GM19455 (cell line): ENCODE results near the gene FEZF2.

Source experiments
- ATAC-seq: cut with Tn5 transposase; IDR thresholded peaks from one replicate; pipeline ENCODE4 v1.9.1; 2021; ENCODE audit not compliant: unreplicated experiment

Gene FEZF2

GRCh38 chr3:62373714-62374333, 474 bp upstream of the FEZF2 start:
- no peak for ATAC-seq

DNA sequence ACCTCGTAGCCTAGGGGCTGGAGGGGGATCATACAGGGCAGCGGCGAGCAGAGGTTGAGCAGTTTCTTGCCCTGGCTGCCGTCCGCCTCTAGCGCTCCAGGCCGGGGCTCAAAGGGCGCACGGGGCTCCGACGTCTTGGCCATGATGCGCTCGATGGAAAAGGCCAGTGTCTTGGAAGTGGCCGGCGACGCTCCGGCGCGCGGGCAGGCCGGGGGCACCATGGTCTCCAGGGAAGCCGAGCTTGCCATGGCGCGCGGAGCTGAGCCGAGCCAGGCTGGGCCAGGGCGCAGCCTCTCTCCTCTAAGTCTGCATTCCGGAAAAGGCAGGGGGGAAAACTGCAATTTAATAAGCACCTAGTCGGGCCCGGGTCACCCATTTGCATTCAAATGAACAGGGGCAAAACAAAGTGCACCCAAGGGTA, 719 bp downstream of the FEZF2 start:
- ATAC-seq: no peak

DNA sequence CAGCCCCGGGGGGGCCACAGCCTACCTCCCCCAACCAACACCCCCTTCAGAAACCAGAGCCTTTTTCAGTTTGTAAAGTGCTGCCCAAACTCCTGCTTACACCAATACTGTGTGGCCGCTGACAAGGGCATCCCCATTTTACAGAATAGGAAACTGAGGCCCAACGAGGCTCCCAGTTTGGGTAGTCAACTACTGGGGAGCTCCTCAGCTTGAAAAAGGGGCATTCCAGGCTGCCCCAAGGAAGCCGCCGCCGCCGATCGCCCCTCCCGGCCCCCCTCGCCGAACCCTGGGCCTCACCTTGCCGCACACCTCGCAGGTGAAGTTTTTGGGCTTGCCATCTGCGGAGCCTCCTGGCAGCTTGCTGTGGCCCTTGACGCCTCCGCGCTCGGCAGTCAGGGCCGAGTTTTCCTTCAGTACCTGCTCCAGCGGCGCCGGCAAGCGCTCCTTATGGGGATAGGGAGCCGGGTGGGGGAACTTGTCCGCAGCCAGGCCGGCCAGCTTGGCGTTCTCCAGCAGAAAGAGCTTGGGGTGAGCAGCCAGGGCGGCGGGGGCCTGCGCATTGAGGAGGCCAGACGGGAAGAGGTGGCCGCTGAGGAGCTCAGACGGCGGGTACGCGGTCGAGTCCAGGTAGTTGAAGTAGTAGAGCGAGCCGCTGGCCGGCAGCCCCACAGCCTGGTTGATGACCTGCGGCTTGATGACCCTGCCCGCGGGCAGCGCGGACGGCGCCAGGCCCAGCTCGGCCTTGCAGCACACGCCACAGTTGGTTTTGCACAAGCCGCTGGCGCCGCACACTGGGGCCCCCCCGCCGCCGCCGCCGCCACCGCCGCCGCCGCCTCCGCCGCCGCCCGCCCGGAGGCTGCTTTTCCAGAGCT, 1.4 kb downstream of the FEZF2 start:
- ATAC-seq: no peak

DNA sequence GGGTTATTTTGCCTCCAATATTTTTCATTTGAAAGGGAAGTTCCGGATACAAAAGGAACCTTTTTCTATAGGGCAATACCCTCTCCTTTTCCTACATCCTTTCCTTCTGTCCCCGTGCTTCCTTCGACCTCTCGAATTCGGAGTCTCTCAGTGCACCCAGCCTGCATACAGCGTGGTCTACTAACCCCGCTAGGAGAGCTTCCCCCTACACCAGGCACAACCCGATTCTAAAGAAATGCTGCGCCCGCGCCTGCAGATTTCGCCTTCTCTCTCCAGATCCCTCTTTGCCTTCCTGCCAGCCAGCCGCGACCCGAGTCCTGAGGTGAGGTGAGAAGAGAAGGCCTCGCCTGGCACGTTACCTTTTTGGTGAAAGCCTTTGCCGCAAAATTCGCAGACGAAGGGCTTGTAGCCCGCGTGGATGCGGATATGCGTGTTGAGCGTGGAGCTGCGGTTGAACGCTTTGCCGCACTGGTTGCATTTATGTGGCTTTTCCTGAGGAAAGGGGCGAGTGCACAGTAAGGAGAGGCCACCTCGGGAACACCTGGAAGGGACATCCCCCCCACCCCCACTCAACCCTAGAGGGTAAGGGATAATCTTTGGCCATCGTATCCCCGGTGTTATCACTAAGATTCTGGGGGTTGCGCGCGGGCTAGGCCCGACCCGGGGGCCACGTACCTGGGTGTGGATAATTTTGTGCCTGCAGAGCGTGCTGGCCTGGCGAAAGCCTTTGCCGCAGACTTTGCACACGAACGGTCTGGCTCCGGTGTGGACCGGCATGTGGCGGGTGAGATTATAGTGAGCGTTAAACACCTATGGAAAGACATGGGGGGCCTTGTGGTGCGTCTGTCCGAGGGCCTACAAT, 2.3 kb downstream of the FEZF2 start:
- ATAC-seq: no peak

GRCh38 chr3:62370112-62370857, 3.1 kb downstream of the FEZF2 start:
- ATAC-seq: no peak

DNA sequence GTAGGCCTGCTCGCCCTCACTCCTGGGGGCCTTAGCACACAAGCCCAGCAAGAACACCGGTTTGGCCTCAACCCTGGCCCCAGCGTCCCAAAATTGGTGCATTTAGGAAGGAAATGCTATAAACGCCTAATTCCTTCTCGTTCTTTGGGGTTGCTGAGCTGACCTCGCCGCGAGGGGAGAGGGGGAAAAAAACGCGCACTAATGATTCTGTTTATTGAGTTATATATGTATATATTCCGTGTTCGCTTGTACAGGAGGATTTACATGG, 3.9 kb downstream of the FEZF2 start:
- no peak for ATAC-seq

- ATAC-seq: no peak
Measured at GRCh38 chr3:62368705-62369475, 4.5 kb downstream of the FEZF2 start.

GRCh38 chr3:62368290-62368704, 5.1 kb downstream of the FEZF2 start:
- ATAC-seq: no peak

DNA sequence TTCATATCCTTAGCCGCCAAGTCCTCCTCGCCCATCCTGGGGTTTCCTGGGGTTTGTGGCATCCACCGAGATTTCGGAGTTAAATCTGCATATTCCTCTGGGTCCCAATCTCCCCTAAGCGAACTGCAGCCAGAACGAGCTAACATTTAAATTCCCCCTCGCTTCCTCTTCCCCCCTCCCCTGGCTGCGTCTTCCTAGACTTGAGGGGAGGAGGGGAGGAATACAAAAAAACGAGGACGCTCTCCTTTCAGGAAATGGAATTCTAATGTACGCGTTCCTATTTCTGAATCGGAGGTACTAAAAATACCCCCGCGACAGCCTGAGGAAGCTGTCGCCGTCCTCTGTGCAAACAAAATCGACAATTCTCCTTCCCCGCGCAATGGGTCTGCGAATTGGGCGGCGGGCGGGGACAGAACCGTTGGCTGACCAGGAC, 5.6 kb downstream of the FEZF2 start:
- ATAC-seq: no peak

- no peak for ATAC-seq
Measured at GRCh38 chr3:62366126-62366484, 7.2 kb downstream of the FEZF2 start.

GRCh38 chr3:62365391-62366125, 7.8 kb downstream of the FEZF2 start:
- no peak for ATAC-seq

- no peak for ATAC-seq
Measured at GRCh38 chr3:62364191-62364590, 9.2 kb downstream of the FEZF2 start.

GRCh38 chr3:62363275-62363674, 10.1 kb downstream of the FEZF2 start:
- ATAC-seq: no peak

DNA sequence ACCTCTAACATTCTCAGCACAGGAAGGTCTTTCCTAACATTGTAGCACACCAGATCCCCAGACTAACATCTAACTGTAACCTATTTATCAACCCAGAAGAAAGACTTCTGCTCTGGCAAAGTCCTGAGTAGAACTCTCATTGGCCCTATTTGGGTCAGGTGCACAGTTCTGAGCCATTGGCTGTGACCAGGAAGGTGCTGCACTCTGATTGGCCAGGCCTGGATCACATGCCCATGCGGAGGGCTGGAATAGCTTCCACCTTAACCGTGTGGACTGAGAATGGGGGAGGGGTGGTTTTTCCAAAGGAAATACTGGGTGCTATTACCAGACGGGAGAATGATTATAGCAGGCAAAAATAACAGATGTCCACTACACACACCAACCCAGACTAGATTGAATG, 11.5 kb downstream of the FEZF2 start:
- no peak for ATAC-seq

DNA sequence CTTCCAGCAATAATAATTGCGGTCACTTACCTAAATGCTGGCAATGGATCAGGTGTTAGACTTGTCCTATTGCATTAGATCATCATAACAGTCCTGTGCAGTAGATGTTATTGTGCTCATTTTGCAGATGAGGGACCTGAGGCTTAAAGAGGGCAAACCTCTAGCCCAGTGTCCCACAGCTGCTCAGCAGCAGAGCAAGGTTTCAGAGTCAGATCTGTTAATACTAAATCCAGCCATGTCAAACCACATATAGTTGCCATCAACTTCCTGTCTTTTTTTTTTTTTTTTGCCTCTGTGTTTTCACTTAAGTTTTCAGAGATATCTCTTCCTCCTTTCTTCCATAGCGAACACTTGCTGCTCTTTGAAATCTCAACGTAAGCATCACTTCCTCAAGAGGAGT, 12.1 kb downstream of the FEZF2 start:
- ATAC-seq: no peak

DNA sequence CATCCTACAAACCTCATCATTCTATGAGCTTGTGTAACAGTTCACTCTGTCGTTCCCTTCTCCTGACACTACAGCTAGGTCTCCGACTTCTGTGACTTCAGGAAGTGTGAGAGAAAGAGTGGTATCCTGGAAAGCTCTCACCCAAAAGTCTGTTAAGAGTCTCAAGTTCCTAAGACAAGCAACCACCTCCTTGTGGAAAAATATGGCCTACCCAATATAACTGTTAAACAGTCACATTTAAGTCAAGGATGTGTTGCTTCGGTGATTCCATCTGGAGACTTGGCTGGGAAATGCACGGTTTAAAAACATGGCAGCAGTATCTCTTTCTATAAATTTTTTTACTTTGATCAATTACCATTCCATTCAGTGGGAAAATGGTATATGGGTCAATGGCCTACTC, 13.8 kb downstream of the FEZF2 start:
- no peak for ATAC-seq

DNA sequence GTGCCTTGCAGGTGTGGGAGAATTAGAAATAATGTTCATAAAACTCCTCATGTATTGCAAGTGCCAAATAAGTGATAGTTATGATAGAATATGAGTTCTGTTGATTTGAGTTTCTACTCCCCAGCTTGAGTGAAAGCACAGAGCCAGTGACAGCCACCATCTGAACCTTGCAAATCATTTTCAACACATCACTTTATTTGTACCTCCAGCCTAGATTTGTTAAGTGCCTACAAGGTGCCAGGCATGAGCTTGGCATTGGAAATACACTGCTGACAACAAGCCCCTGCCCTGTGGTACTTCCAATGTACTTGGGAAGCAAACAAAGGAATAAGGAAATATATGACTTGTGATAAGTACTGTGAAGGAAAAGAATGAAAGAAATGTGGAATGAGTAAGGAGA, 17.0 kb downstream of the FEZF2 start:
- ATAC-seq: no peak

GRCh38 chr3:62355703-62356102, 17.6 kb downstream of the FEZF2 start:
- ATAC-seq: no peak

GRCh38 chr3:62343755-62344154, 29.6 kb downstream of the FEZF2 start:
- ATAC-seq: no peak

- ATAC-seq: no peak
Measured at GRCh38 chr3:62335196-62335595, 38.2 kb downstream of the FEZF2 start.
